ELF-1 (cell line): ENCODE measurements around the gene ZNRF1.
"Not testable (repeated sequence)": the region's sequence is repeated elsewhere in the genome, so short reads cannot be mapped to it uniquely, and the experiment has no call there.

Experiments
- DNase-seq: peaks from one replicate; pipeline ENCODE4 v3.0.0-alpha.2; 2016; ENCODE audit warnings: low read depth, low spot score

The ZNRF1 gene

GRCh38 chr16:74998481-74999218, at the start of gene ZNRF1:
Gene ZNRF1 (plus strand): TSS chr16:74999024. CDS start chr16:74999672, 648 bp downstream.
- DNase-seq = peak; percentile 82

GRCh38 chr16:74949309-74949708, 49.5 kb upstream of the ZNRF1 start:
- DNase-seq = no peak

- DNase-seq = no peak
These were observed 48.3 kb upstream of the ZNRF1 start for GRCh38 chr16:74950511-74950910.

GRCh38 chr16:74951206-74951605, 47.6 kb upstream of the ZNRF1 start:
- no peak for DNase-seq

GRCh38 chr16:74951681-74952080, 47.1 kb upstream of the ZNRF1 start:
- DNase-seq = no peak

- DNase-seq = no peak
These were observed 44.1 kb upstream of the ZNRF1 start for GRCh38 chr16:74954763-74955162.

GRCh38 chr16:74973304-74973703, 25.5 kb upstream of the ZNRF1 start:
- no peak for DNase-seq

GRCh38 chr16:74975591-74975990, 23.2 kb upstream of the ZNRF1 start:
- DNase-seq = no peak

- no peak for DNase-seq
These were observed 16.6 kb upstream of the ZNRF1 start for GRCh38 chr16:74982256-74982655.

- DNase-seq = no peak
These were observed 14.7 kb upstream of the ZNRF1 start for GRCh38 chr16:74984194-74984528.

- peak; percentile 99 for DNase-seq
These were observed 14.1 kb upstream of the ZNRF1 start, which contains the start of gene WDR59 for GRCh38 chr16:74984529-74985296. Gene WDR59 (minus strand): TSS chr16:74985123. CDS start chr16:74985017, 106 bp downstream.

- DNase-seq = no peak
These were observed 11.7 kb upstream of the ZNRF1 start for GRCh38 chr16:74987027-74987681.

GRCh38 chr16:74989864-74990263, 9.0 kb upstream of the ZNRF1 start:
- DNase-seq = not testable (repeated sequence)

GRCh38 chr16:74990832-74991231, 8.0 kb upstream of the ZNRF1 start:
- no peak for DNase-seq

- no peak for DNase-seq
These were observed 7.6 kb upstream of the ZNRF1 start for GRCh38 chr16:74991268-74991592.

- no peak for DNase-seq
These were observed 7.0 kb upstream of the ZNRF1 start for GRCh38 chr16:74991593-74992403.

- DNase-seq = no peak
These were observed 2.8 kb upstream of the ZNRF1 start for GRCh38 chr16:74995986-74996385.

- DNase-seq = no peak
These were observed 1.8 kb upstream of the ZNRF1 start for GRCh38 chr16:74997042-74997491.

- DNase-seq = peak; percentile 21
These were observed 390 bp downstream of the ZNRF1 start for GRCh38 chr16:74999219-74999608.

- DNase-seq = peak; percentile 69
These were observed 1.0 kb downstream of the ZNRF1 start for GRCh38 chr16:74999609-75000480.
